Lower lobe of right lung (tissue), 2 donors: ENCODE results near the gene ODR4. TPM values are rescaled to one million over a fixed set of nuclear protein-coding genes. Genes with fewer than 3 reads are reported as not detected.

Source experiments
- ATAC-seq, 2 donors: fragments of 200-7000 bp; cut with Tn5 transposase; one replicate each; pipeline ENCODE4 v1.9.1; 2020 to 2022; ENCODE audit warnings: mild to moderate bottlenecking in 2 of 2, moderate library complexity in 2 of 2
- DNase-seq: peaks from one replicate; pipeline ENCODE4 v3.0.0-alpha.2; 2020
- H3K27ac ChIP-seq: fragments of 200-600 bp; one replicate; pipeline ENCODE4 v1.8.0; 2022
- H3K27me3 ChIP-seq: fragments of 200-600 bp; one replicate; pipeline ENCODE4 v1.8.0; 2022; ENCODE audit warnings: low read depth
- H3K36me3 ChIP-seq: fragments of 200-600 bp; one replicate; pipeline ENCODE4 v1.8.0; 2022; ENCODE audit warnings: mild to moderate bottlenecking
- H3K4me1 ChIP-seq: fragments of 200-600 bp; one replicate; pipeline ENCODE4 v1.8.0; 2022
- H3K4me3 ChIP-seq: fragments of 200-600 bp; one replicate; pipeline ENCODE4 v1.8.0; 2022; ENCODE audit warnings: mild to moderate bottlenecking
- H3K9me3 ChIP-seq: fragments of 200-600 bp; one replicate; pipeline ENCODE4 v1.8.0; 2022
- CTCF ChIP-seq: fragments of 200-600 bp; IDR thresholded peaks from one replicate; pipeline ENCODE4 v1.8.0; 2022; ENCODE audit warnings: antibody characterized with exemption, mild to moderate bottlenecking
- intact Hi-C: fragments of 100-400 bp; cut with DNase I; formaldehyde crosslinking; loops from one replicate; pipeline ENCODE4 v1.11.0; 2022
- long read RNA-seq: library from polyadenylated mRNA; unstranded; transcript quantifications from one replicate; pipeline ENCODE4 v2.0.0, GENCODE V29; 2021
- total RNA-seq: library from RNA; stranded (reverse); fragmentation: NEBNext Ultra II Directional; extraction: Animal tissue kit (Norgen Biotek cat#: 25700); gene quantifications from one replicate; pipeline ENCODE4 v1.2.1, GENCODE V29; 2021
- donor health status: DM: no; HTN: yes; CAD: no; lungs with severe emphysema.

Gene ODR4
- total RNA-seq, result 20.6 TPM
- long read RNA-seq, transcript ODR4-201 (14 exons, 3,792 nt), result major isoform, 26 of 36 reads
- long read RNA-seq, partial matches to known transcripts, result 2 of 36 reads
- long read RNA-seq, other reads (novel, unspliced or antisense), result 7 of 36 reads

GRCh38 chr1:186375152-186375928 lies at the start of gene ODR4, which contains the start of gene TPR:
Gene ODR4 (plus strand): TSS chr1:186375838. CDS start chr1:186379786, 3,948 bp downstream.
Gene TPR (minus strand): TSS chr1:186375253. CDS start chr1:186375028, 225 bp downstream.
- ATAC-seq (peak; percentile 95 to 98), DNase-seq (peak; percentile 98)
- Histone ChIP-seq H3K4me3 (peak within 1 kb of the TSS; percentile 92), H3K36me3 (peaks cover 38% of the 10 kb centered on the region), H3K4me1 (peaks cover 39% of the 10 kb centered on the region), H3K27ac (peak within 1 kb of the TSS; percentile 97), H3K9me3 (no peaks in the 10 kb centered on the region), H3K27me3 (no peaks in the 10 kb centered on the region)
- TF ChIP-seq CTCF, result peak; percentile 84
- intact Hi-C loops, result no loop called here

- no peak overlapping the region for H3K27ac ChIP-seq
- no peaks in the 10 kb centered on the region for H3K9me3 ChIP-seq
- no peak for TF ChIP-seq CTCF
- no peaks in the 10 kb centered on the region for H3K27me3 ChIP-seq
- ATAC-seq (no peak), DNase-seq (no peak)
- peaks cover 96% of the 10 kb centered on the region for H3K36me3 ChIP-seq
- intact Hi-C loops, result no loop called here
- H3K4me1 ChIP-seq, result no peaks in the 10 kb centered on the region
- H3K4me3 ChIP-seq, result no peak overlapping the region
Observed at GRCh38 chr1:186326009-186326408, 49.6 kb upstream of the ODR4 start.

- no peak overlapping the region for H3K27ac ChIP-seq
- DNase-seq, result no peak
- no peak for ATAC-seq
- H3K4me1 ChIP-seq, result no peaks in the 10 kb centered on the region
- no peaks in the 10 kb centered on the region for H3K9me3 ChIP-seq
- H3K4me3 ChIP-seq, result no peak overlapping the region
- H3K36me3 ChIP-seq, result peaks cover 96% of the 10 kb centered on the region
- H3K27me3 ChIP-seq, result no peaks in the 10 kb centered on the region
- no peak for TF ChIP-seq CTCF
- intact Hi-C loops, result no loop called here
Observed at GRCh38 chr1:186327331-186327730, 48.3 kb upstream of the ODR4 start.

GRCh38 chr1:186330758-186331157 lies 44.9 kb upstream of the ODR4 start:
- no peaks in the 10 kb centered on the region for H3K9me3 ChIP-seq
- H3K27me3 ChIP-seq, result no peaks in the 10 kb centered on the region
- DNase-seq (no peak), ATAC-seq (no peak)
- no peak overlapping the region for H3K27ac ChIP-seq
- intact Hi-C loops, result no loop called here
- H3K4me3 ChIP-seq, result no peak overlapping the region
- peak; percentile 24 for TF ChIP-seq CTCF
- H3K36me3 ChIP-seq, result peaks cover 96% of the 10 kb centered on the region
- H3K4me1 ChIP-seq, result no peaks in the 10 kb centered on the region

GRCh38 chr1:186337554-186337953 lies 38.1 kb upstream of the ODR4 start:
- TF ChIP-seq CTCF, result no peak
- intact Hi-C loops, result no loop called here
- Histone ChIP-seq H3K9me3 (no peaks in the 10 kb centered on the region), H3K36me3 (peaks cover 100% of the 10 kb centered on the region), H3K4me3 (no peak overlapping the region), H3K4me1 (no peaks in the 10 kb centered on the region), H3K27ac (no peak overlapping the region), H3K27me3 (no peaks in the 10 kb centered on the region)
- ATAC-seq, result no peak
- DNase-seq, result no peak
